ENCODE measurements around the gene THADA. TPM values are rescaled to one million over a fixed set of nuclear protein-coding genes. Genes with fewer than 3 reads are reported as not detected.
A peak's percentile ranks its signal among the peaks of the same experiment; 100 is the strongest.

THADA gene
- total and polyA plus RNA-seq, 8 donors: 32.9 to 42.7 (median 37.2) TPM

GRCh38 chr2:43221763-43222474, 373.9 kb downstream of the THADA start:
- intact Hi-C loops (cut with DNase I): loop anchor here (10.0 kb wide), 3 partner anchors 87 to 257 kb away; no protein-coding TSS in a partner anchor
- ATAC-seq (peak; percentile 28), DNase-seq (peak; percentile 90 to 96 (median 94))
- Histone ChIP-seq H3K4me1 (peaks cover 41 to 67% of the 10 kb centered on the region in 2 donors), H3K27ac (peak overlapping the region; percentile 99), H3K4me3 (peak overlapping the region; percentile 72 to 83), H3K27me3 (no peaks in the 10 kb centered on the region), H3K9me3 (no peaks in the 10 kb centered on the region), H3K36me3 (peaks cover 0 to 24% of the 10 kb centered on the region in 2 donors)
- no peak for TF ChIP-seq CTCF (IDR thresholded peaks at IDR 0.05)

- no peak for TF ChIP-seq CTCF (IDR thresholded peaks at IDR 0.05)
- Histone ChIP-seq H3K4me1 (peaks cover 41 to 67% of the 10 kb centered on the region in 2 donors), H3K27ac (peak overlapping the region; percentile 99), H3K27me3 (no peaks in the 10 kb centered on the region), H3K9me3 (no peaks in the 10 kb centered on the region), H3K4me3 (peak overlapping the region; percentile 72 to 83), H3K36me3 (peaks cover 0 to 24% of the 10 kb centered on the region in 2 donors)
- intact Hi-C loops (cut with DNase I): loop anchor here (10.0 kb wide), 3 partner anchors 86 to 256 kb away; no protein-coding TSS in a partner anchor
- peak; percentile 0 for ATAC-seq
- DNase-seq: peak in 3 of 4 donors; percentile 70 to 91 (median 86)
These were observed 374.6 kb downstream of the THADA start for GRCh38 chr2:43221124-43221762.

- Histone ChIP-seq H3K9me3 (no peaks in the 10 kb centered on the region), H3K27ac (peak overlapping the region; percentile 99), H3K36me3 (peaks cover 0 to 24% of the 10 kb centered on the region in 2 donors), H3K4me1 (peaks cover 41 to 70% of the 10 kb centered on the region in 2 donors), H3K4me3 (peak overlapping the region in 1 of 2 donors; percentile 72), H3K27me3 (no peaks in the 10 kb centered on the region)
- intact Hi-C loops (cut with DNase I): loop anchor here (10.0 kb wide), 3 partner anchors 86 to 256 kb away; no protein-coding TSS in a partner anchor
- no peak for DNase-seq
- no peak for TF ChIP-seq CTCF (IDR thresholded peaks at IDR 0.05)
- ATAC-seq: no peak
These were observed 375.1 kb downstream of the THADA start for GRCh38 chr2:43220760-43221123.

GRCh38 chr2:43220229-43220751, 375.5 kb downstream of the THADA start:
- DNase-seq: no peak
- peak overlapping the region; percentile 11 to 72 for H3K4me3 ChIP-seq
- peaks cover 41 to 70% of the 10 kb centered on the region in 2 donors for H3K4me1 ChIP-seq
- no peak for TF ChIP-seq CTCF (IDR thresholded peaks at IDR 0.05)
- ATAC-seq: no peak
- H3K36me3 ChIP-seq: peaks cover 0 to 23% of the 10 kb centered on the region in 2 donors
- intact Hi-C loops (cut with DNase I): loop anchor here (10.0 kb wide), 3 partner anchors 85 to 255 kb away; no protein-coding TSS in a partner anchor
- no peaks in the 10 kb centered on the region for H3K27me3 ChIP-seq
- peak overlapping the region; percentile 99 for H3K27ac ChIP-seq
- H3K9me3 ChIP-seq: no peaks in the 10 kb centered on the region
